ENCODE data around the gene TCTN2.

DNA sequence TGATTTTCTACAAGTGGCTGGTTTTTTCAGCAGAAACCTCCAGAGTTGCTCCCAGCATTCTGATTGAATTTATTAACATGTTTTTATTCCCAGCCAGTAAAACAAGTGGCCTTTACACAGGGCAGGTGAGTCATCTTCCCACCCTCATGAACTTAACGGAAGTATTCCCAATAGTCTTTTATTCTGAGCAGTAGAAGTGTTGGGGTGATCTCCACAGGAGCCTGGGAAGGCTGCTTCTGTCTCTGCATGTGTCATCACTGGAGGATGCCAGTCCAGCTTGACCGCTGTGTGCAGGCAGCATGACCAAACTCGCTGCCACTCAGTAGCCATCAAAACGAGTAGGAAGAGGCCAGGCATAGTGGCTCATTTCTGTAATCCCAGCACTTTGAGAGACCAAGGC lies 77.7 kb downstream of the TCTN2 start:
- TF ChIP-seq, protein P1, sequence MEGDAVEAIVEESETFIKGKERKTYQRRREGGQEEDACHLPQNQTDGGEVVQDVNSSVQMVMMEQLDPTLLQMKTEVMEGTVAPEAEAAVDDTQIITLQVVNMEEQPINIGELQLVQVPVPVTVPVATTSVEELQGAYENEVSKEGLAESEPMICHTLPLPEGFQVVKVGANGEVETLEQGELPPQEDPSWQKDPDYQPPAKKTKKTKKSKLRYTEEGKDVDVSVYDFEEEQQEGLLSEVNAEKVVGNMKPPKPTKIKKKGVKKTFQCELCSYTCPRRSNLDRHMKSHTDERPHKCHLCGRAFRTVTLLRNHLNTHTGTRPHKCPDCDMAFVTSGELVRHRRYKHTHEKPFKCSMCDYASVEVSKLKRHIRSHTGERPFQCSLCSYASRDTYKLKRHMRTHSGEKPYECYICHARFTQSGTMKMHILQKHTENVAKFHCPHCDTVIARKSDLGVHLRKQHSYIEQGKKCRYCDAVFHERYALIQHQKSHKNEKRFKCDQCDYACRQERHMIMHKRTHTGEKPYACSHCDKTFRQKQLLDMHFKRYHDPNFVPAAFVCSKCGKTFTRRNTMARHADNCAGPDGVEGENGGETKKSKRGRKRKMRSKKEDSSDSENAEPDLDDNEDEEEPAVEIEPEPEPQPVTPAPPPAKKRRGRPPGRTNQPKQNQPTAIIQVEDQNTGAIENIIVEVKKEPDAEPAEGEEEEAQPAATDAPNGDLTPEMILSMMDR (IDR thresholded peaks at IDR 0.05): no peak
- TF ChIP-seq POLR2A (IDR thresholded peaks at IDR 0.05): no peak
